ENCODE data around the gene SGCD.

GRCh38 chr5:156497804-156498208 lies 170.8 kb downstream of the SGCD start:
- TF ChIP-seq CTCF (IDR thresholded peaks at IDR 0.05) (no peak), POLR2AphosphoS5 (IDR thresholded peaks at IDR 0.05) (peak in 1 of 3 donors; percentile 74), POLR2A (IDR thresholded peaks at IDR 0.05) (no peak), EP300 (IDR thresholded peaks at IDR 0.05; ENCODE audit: low read depth) (no peak)

Data from transverse colon (tissue), 4 donors.